Muscle layer of duodenum (tissue), 2 donors: ENCODE results near the gene IMP3.
A peak's percentile ranks its signal among the peaks of the same experiment; 100 is the strongest.
"Not testable (repeated sequence)": the region's sequence is repeated elsewhere in the genome, so short reads cannot be mapped to it uniquely, and the experiment has no call there.

Experiments used
- H3K27ac ChIP-seq: one replicate; pipeline ENCODE4 v1.7.0; 2013; ENCODE audit warnings: mild to moderate bottlenecking, low read length
- H3K27me3 ChIP-seq: one replicate; pipeline ENCODE4 v1.7.0; 2013; ENCODE audit warnings: low read depth, mild to moderate bottlenecking, control low read depth, low read length
- H3K36me3 ChIP-seq, 2 donors: one replicate each; pipeline ENCODE4 v1.7.0; 2013; ENCODE audit warnings: low read length in 2 of 2, control low read depth in 1 of 2, mild to moderate bottlenecking in 1 of 2; ENCODE audit not compliant: insufficient read depth in 2 of 2, control insufficient read depth in 1 of 2
- H3K4me1 ChIP-seq, 2 donors: one replicate each; pipeline ENCODE4 v1.7.0; 2013; ENCODE audit warnings: low read length in 2 of 2, mild to moderate bottlenecking in 2 of 2, control low read depth in 1 of 2, moderate library complexity in 1 of 2; ENCODE audit not compliant: insufficient read depth in 2 of 2, control insufficient read depth in 1 of 2
- H3K4me3 ChIP-seq, 2 donors: one replicate each; pipeline ENCODE4 v1.7.0; 2013; ENCODE audit warnings: low read length in 2 of 2, low read depth in 1 of 2, mild to moderate bottlenecking in 1 of 2
- H3K9me3 ChIP-seq, 2 donors: one replicate each; pipeline ENCODE4 v1.7.0; 2013; ENCODE audit warnings: low read length in 2 of 2, control low read depth in 1 of 2, mild to moderate bottlenecking in 1 of 2; ENCODE audit not compliant: control insufficient read depth in 1 of 2
- donor health status: healthy.

The IMP3 gene, protein sequence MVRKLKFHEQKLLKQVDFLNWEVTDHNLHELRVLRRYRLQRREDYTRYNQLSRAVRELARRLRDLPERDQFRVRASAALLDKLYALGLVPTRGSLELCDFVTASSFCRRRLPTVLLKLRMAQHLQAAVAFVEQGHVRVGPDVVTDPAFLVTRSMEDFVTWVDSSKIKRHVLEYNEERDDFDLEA

DNA sequence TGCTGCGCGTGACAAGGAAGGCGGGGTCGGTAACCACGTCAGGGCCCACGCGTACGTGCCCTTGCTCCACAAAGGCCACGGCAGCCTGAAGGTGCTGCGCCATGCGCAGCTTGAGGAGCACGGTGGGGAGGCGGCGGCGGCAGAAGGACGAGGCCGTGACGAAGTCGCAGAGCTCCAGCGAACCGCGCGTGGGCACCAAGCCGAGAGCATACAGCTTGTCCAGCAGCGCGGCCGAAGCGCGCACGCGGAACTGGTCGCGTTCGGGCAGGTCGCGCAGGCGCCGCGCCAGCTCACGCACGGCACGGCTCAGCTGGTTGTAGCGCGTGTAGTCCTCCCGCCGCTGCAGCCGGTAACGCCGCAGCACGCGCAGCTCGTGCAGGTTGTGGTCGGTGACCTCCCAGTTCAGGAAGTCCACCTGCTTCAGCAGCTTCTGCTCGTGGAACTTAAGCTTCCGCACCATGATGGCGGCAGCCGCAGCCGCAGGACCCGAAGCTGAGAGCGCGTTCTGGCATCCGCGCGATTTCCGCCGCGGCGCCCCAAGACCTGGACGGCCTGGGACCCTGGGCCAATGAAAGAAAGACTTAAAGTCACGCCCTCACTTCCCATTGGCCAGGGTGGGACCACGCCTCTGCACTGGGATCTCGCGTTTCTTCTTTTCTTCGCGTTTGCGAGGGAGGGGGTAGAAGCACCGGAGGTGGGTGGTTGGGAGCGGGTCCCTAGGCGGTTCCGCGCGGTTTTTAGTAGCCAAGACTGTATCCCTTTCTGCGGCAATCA lies at the start of gene IMP3:
Gene IMP3 (minus strand): TSS at position 516 of the 774 bp plus-strand sequence. CDS start 56 bp downstream, at position 460.
- Histone ChIP-seq H3K9me3 (no peaks in the 10 kb centered on the region), H3K27me3 (no peaks in the 10 kb centered on the region), H3K36me3 (no peaks in the 10 kb centered on the region), H3K4me3 (peak within 1 kb of the TSS; percentile 94 to 100), H3K4me1 (peaks cover 27 to 32% of the 10 kb centered on the region in 2 donors), H3K27ac (peak within 1 kb of the TSS; percentile 87)

DNA sequence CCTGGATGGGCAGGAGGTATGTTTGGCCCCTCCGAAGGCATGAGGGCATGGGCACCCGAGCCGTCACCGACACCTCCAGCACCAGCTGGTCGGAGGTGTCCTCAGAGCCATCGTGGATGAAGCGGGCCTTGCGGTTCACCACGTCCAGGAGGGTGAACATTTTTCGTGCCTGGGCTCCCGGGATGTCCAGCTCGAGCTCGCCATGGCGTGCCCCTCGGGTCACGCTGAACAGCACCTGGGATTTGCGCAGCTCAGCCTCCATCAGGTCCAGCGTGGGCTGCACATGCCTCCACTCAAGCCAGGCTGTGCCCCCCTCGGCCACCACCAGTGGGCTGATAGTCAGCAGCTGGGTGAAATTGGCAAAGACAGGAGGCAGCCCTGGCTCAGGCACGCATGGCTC lies 49.4 kb upstream of the IMP3 start:
- H3K4me1 ChIP-seq = peaks cover 4 to 22% of the 10 kb centered on the region in 2 donors
- H3K27me3 ChIP-seq, H3K27ac ChIP-seq, H3K9me3 ChIP-seq, H3K4me3 ChIP-seq: not testable (repeated sequence)
- H3K36me3 ChIP-seq = peaks cover 0 to 43% of the 10 kb centered on the region in 2 donors

DNA sequence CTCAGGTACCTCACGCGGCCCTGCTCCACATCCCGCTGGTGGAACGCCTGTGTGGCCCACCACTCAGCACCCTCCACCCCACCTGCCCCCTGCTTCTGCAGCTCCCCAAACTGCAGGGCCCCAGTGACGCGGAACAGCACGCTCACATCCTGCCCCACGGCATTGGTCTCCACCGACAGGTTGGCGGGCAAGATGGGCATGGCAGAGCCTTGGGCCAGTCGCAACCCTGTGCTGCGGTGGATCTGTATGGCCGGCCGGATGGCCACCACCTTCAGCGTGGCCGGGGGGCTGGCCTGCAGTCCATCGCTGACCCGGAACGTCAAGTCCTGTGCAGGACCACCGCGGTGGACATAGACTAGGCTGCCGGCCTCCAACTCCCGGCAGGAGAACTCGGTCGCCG lies 48.8 kb upstream of the IMP3 start:
- no peak overlapping the region for H3K27ac ChIP-seq
- no peaks in the 10 kb centered on the region for H3K27me3 ChIP-seq

DNA sequence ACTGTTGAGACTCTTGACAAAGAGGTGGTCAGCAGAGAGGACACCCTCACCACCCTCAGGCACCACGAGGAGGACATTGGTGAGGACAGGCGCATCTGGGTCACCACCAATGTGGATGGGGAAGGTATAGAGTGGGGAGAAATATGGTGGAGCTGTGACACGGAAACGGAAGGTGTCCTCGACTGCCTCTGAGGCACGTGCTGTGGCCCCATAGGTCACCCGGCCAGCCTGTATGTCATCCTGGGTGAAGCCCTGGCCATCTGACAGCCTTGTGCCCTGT lies 48.2 kb upstream of the IMP3 start:
- Histone ChIP-seq H3K9me3 (no peaks in the 10 kb centered on the region), H3K4me3 (no peak overlapping the region), H3K27ac (no peak overlapping the region), H3K4me1 (peaks cover 0 to 10% of the 10 kb centered on the region in 2 donors), H3K36me3 (peaks cover 0 to 46% of the 10 kb centered on the region in 2 donors), H3K27me3 (no peaks in the 10 kb centered on the region)

More for the DNA sequence above, 48.8 kb upstream of the IMP3 start:
- no peaks in the 10 kb centered on the region for H3K9me3 ChIP-seq
- H3K36me3 ChIP-seq = peaks cover 0 to 43% of the 10 kb centered on the region in 2 donors
- H3K4me1 ChIP-seq = peaks cover 0 to 16% of the 10 kb centered on the region in 2 donors
- H3K4me3 ChIP-seq = no peak overlapping the region

DNA sequence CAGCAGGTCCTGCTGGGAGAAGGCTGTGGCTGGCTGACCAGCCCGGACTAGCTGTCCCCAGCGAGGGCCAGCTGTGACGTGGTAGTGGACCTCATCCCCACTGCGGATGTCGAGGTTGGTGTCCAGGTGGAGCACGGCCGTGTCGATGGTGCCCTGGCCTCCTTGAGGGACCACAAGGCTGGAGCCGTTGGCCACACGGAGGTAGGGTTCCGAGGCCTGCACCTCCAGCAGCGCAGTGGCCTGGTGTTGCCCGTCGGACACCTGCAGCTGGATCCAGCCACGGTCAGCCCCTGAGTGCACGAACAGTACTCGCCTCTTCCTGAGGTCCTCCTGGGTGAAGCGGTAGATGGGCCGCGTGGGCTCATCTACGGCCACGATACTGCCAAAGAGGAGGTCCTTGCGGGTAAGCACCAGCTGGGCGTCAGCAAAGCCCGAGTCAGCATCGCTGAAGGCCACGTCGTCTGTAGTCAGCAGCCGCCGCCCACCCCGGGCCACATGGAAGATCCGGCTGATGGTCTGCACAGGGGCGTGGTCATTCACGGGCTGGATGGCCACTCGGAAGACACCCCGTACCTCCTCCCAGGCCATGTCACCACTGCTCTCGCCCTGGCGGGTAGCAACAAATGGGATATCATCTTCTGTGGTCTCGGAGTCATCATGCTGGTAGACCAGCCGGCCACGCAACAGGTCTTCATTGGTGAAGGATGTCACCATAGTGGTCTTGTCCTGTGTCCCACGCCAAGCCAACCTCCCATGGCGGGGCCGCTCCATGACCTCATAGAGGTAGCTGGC lies 47.7 kb upstream of the IMP3 start:
- no peaks in the 10 kb centered on the region for H3K27me3 ChIP-seq
- no peak overlapping the region for H3K27ac ChIP-seq
- H3K4me3 ChIP-seq = no peak overlapping the region
- no peaks in the 10 kb centered on the region for H3K9me3 ChIP-seq
- H3K36me3 ChIP-seq = peaks cover 0 to 51% of the 10 kb centered on the region in 2 donors
- H3K4me1 ChIP-seq = peaks cover 0 to 9% of the 10 kb centered on the region in 2 donors

DNA sequence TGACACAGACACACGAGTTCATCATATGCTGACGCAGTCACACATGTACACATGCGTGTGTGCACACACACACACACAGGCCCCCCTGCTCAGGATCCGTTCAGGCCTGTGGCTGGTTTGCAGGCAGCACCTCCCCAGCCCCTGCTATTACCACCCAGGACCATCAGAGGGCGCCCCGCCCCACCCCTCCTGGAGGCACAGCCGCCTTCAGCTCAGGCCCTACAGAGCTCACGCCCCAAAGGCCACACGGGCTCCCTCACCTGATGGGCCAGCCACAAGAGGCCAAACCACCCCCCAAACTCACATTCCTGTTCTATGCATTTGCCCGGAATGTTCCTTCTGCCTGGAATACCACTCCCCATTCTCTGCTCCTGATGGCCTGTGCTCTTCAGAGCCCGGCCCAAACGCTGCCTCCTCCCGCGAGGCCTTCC lies 46.2 kb upstream of the IMP3 start:
- H3K4me1 ChIP-seq, H3K4me3 ChIP-seq, H3K27ac ChIP-seq, H3K9me3 ChIP-seq, H3K27me3 ChIP-seq: not testable (repeated sequence)
- peaks cover 0 to 57% of the 10 kb centered on the region in 2 donors for H3K36me3 ChIP-seq

DNA sequence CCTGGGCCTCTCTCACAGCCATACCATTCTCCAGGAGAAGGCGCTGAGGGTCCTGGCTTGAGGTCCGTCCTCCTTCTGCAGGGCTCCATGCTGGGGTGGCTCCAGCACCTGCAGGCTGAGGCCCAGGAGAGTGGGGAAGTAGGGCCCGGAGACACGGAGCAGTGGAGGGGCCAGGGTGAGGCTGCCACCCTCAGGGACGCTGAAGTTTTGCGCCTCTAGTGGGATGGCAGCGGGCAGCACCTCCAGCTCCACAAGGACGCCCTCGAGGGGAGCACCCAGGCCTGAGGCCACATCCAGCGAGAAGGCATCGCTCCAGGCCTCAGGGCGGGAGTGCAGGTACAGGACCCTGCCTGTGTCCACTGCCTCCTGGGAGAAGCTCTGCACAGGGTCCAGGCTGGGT lies 45.2 kb upstream of the IMP3 start:
- H3K27ac ChIP-seq = no peak overlapping the region
- no peak overlapping the region for H3K4me3 ChIP-seq
- H3K9me3 ChIP-seq = no peaks in the 10 kb centered on the region
- no peaks in the 10 kb centered on the region for H3K27me3 ChIP-seq
- H3K36me3 ChIP-seq = peaks cover 0 to 55% of the 10 kb centered on the region in 2 donors
- peaks cover 0 to 9% of the 10 kb centered on the region in 2 donors for H3K4me1 ChIP-seq

DNA sequence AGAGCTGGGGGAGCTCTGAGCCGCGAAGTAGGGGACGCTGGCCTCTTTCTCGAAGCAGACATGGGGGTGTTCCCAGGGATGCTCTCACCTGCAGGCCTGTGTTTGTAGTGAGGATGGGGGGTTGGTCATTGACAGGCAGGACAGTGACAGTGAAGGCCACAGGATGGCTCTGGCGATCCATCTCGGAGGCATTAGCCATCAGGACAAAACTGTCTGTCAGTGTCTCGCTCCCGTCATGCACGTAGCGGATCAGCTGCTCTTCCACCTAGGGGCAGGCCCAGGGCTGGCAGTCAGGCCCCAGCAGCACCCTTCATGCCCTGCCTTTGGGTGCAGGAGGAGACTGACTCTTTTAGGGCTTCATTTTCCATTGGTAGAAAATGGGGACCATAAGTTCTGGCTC lies 44.6 kb upstream of the IMP3 start:
- H3K9me3 ChIP-seq = no peaks in the 10 kb centered on the region
- no peak overlapping the region for H3K4me3 ChIP-seq
- H3K27ac ChIP-seq = no peak overlapping the region
- peaks cover 0 to 54% of the 10 kb centered on the region in 2 donors for H3K36me3 ChIP-seq
- peaks cover 0 to 9% of the 10 kb centered on the region in 2 donors for H3K4me1 ChIP-seq
- no peaks in the 10 kb centered on the region for H3K27me3 ChIP-seq

DNA sequence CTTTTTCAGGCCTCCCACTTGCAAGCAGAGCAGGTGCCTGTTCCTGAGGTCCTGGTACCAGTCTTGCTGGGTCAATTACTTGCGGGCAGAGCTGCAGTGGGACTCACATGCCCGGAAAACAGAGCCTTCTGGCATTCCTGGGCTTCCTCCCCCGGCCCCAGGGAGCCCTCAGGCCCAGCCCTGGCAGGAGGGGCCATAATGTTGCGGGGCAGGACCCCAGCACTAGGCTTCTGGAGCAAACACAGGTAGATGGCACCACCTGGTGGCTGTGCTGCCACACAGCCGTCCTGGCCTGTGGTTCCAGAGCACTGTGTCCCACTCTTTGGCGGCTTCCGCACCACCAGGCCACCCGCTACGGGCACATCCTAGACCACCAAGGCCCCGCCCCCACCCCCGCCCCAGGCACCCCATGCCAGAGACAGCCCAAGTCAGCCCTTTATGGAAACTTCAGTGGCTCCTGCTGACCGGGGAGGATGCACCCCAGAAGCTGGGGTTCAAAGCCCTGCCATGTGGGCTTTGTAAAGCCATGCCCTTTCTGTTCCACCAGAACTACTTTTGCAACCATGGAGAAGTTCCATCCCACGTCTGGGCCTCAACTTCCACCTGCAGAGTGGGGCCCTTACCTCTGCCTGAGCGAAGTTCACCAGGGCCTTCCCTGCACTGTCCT lies 43.8 kb upstream of the IMP3 start:
- H3K27ac ChIP-seq, H3K27me3 ChIP-seq, H3K9me3 ChIP-seq, H3K4me1 ChIP-seq, H3K4me3 ChIP-seq: not testable (repeated sequence)
- H3K36me3 ChIP-seq = peaks cover 0 to 48% of the 10 kb centered on the region in 2 donors

DNA sequence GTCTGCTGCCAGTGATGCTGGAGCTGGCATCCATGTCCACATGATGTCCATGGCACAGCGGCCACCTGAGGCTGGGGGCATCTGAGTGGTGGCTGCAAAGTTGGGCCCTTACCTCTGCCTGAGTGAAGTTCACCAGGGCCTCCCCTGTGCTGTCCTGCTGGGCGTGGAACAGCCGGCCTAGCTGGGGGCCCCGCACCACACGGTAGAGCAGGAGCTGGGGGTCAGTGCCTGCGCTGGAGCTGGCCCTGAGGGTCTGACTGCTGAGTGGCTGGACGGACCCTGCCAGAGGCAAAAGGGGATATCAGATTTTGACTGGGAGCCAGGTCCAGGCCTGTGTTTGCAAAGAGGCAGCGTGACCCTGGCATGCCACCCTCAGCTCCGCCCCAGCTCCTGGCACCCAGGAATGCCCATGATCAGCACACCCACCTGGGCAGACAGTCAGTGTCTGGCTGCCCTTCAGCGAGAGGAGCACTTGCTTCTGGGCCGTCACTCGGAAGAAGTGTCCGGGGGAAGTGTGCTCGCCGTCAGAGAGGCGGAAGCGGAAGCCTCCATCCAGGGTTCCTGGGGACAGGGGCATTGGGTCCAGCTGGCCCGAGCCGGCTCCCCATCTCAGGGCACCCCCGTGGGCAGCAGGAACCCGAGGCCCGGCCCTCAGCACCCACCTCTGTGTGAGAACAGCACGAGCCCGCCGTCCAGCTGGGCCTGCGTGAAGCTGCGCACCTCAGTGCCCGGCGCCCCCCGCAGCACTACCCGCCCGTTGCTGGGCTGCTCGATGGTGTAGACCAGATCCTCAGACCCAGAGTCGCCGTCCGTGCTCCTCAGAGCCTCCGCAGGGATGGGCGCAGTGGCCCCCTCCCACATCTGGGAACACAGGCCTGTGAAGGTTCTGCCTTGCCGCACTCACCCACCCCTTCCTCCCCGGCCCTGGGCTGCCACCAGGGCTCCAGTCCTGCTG lies 42.4 kb upstream of the IMP3 start:
- H3K27me3 ChIP-seq = no peaks in the 10 kb centered on the region
- no peaks in the 10 kb centered on the region for H3K9me3 ChIP-seq
- no peak overlapping the region for H3K4me3 ChIP-seq
- peaks cover 0 to 9% of the 10 kb centered on the region in 2 donors for H3K4me1 ChIP-seq
- H3K36me3 ChIP-seq = peaks cover 0 to 44% of the 10 kb centered on the region in 2 donors
- no peak overlapping the region for H3K27ac ChIP-seq
